HG02798 (cell line): ENCODE measurements around the gene GDAP1L1.
A peak's percentile ranks its signal among the peaks of the same experiment; 100 is the strongest.

Experiments used
- ATAC-seq: cut with Tn5 transposase; IDR thresholded peaks from one replicate; pipeline ENCODE4 v1.9.1; 2021; ENCODE audit warnings: mild to moderate bottlenecking; ENCODE audit not compliant: unreplicated experiment, poor library complexity

The GDAP1L1 gene

GRCh38 chr20:44247131-44247571 lies at the start of gene GDAP1L1:
GDAP1L1 (plus strand) TSS chr20:44247308; CDS start chr20:44247335, 27 bp downstream.
- no peak for ATAC-seq

- ATAC-seq, result no peak
Observed at GRCh38 chr20:44198872-44199271, 48.2 kb upstream of the GDAP1L1 start.

GRCh38 chr20:44199877-44200276 lies 47.2 kb upstream of the GDAP1L1 start:
- no peak for ATAC-seq

- no peak for ATAC-seq
Observed at GRCh38 chr20:44200371-44200770, 46.7 kb upstream of the GDAP1L1 start.

- ATAC-seq, result no peak
Observed at GRCh38 chr20:44200983-44201382, 46.1 kb upstream of the GDAP1L1 start.

- ATAC-seq, result no peak
Observed at GRCh38 chr20:44203161-44203560, 43.9 kb upstream of the GDAP1L1 start.

GRCh38 chr20:44204156-44204831 lies 42.8 kb upstream of the GDAP1L1 start:
- no peak for ATAC-seq

GRCh38 chr20:44204832-44205215 lies 42.3 kb upstream of the GDAP1L1 start:
- ATAC-seq, result no peak

GRCh38 chr20:44206132-44206531 lies 41.0 kb upstream of the GDAP1L1 start:
- ATAC-seq, result no peak

GRCh38 chr20:44207126-44207723 lies 39.9 kb upstream of the GDAP1L1 start:
- ATAC-seq, result no peak

- no peak for ATAC-seq
Observed at GRCh38 chr20:44208165-44208564, 38.9 kb upstream of the GDAP1L1 start.

GRCh38 chr20:44208770-44209169 lies 38.3 kb upstream of the GDAP1L1 start:
- ATAC-seq, result no peak

- no peak for ATAC-seq
Observed at GRCh38 chr20:44209686-44210405, 37.3 kb upstream of the GDAP1L1 start.

GRCh38 chr20:44210406-44211176 lies 36.5 kb upstream of the GDAP1L1 start, which contains the start of gene OSER1:
OSER1 (minus strand) TSS chr20:44210771; CDS start chr20:44206957, 3,814 bp downstream.
- peak; percentile 92 for ATAC-seq

GRCh38 chr20:44211177-44212039 lies 35.7 kb upstream of the GDAP1L1 start:
- ATAC-seq, result no peak

- ATAC-seq, result no peak
Observed at GRCh38 chr20:44212792-44213191, 34.3 kb upstream of the GDAP1L1 start.

GRCh38 chr20:44215125-44215524 lies 32.0 kb upstream of the GDAP1L1 start:
- ATAC-seq, result no peak

GRCh38 chr20:44217342-44218092 lies 29.6 kb upstream of the GDAP1L1 start:
- no peak for ATAC-seq

- ATAC-seq, result no peak
Observed at GRCh38 chr20:44218446-44218845, 28.7 kb upstream of the GDAP1L1 start.
